OCI-LY3 (cell line): ENCODE results near the gene C12orf43.

Experiments used
- H2AFZ ChIP-seq: fragments of 200-600, 300-600 bp; shearing (Covaris generic); 2 replicates; pipeline ENCODE4 v1.6.0; 2014; ENCODE audit warnings: antibody characterized with exemption, low read depth, low read length
- H3K27ac ChIP-seq: fragments of 200-600, 300-600 bp; sonication (generic); 2 replicates; pipeline ENCODE4 v1.5.1; 2014; ENCODE audit warnings: mild to moderate bottlenecking, low read length, moderate library complexity, mixed read lengths
- H3K27me3 ChIP-seq: fragments of 200-600, 300-600 bp; sonication (generic); 2 replicates; pipeline ENCODE4 v1.6.1; 2014; ENCODE audit warnings: low read depth, low read length, mixed read lengths
- H3K36me3 ChIP-seq: fragments of 200-600, 300-600 bp; sonication (generic); replicated peaks from 2 replicates; pipeline ENCODE3; 2014; ENCODE audit warnings: low read depth, low read length, mixed read lengths
- H3K4me1 ChIP-seq: fragments of 300-600, 200-600 bp; sonication (generic); 2 replicates; pipeline ENCODE4 v1.6.1; 2014; ENCODE audit warnings: low read length, mixed read lengths
- H3K4me2 ChIP-seq: fragments of 200-600, 300-600 bp; sonication (generic); 2 replicates; pipeline ENCODE4 v1.6.1; 2014; ENCODE audit warnings: low read length, mixed read lengths
- H3K4me3 ChIP-seq: fragments of 300-600, 200-600 bp; sonication (generic); 2 replicates; pipeline ENCODE4 v1.5.1; 2014; ENCODE audit warnings: antibody characterized with exemption, mild to moderate bottlenecking, low read length, moderate library complexity
- H3K79me2 ChIP-seq: fragments of 300-600, 200-600 bp; shearing (Covaris generic); 2 replicates; pipeline ENCODE4 v1.6.1; 2014; ENCODE audit warnings: mild to moderate bottlenecking, low read length, mixed read lengths
- H3K9ac ChIP-seq: fragments of 300-600, 200-600 bp; shearing (Covaris generic); 2 replicates; pipeline ENCODE4 v1.6.0; 2014; ENCODE audit warnings: mild to moderate bottlenecking, low read length, moderate library complexity
- H3K9me3 ChIP-seq: fragments of 200-600, 300-600 bp; shearing (Covaris generic); 2 replicates; pipeline ENCODE4 v1.6.1; 2014; ENCODE audit warnings: low read length, mixed read lengths; ENCODE audit not compliant: insufficient read depth
- H4K20me1 ChIP-seq: fragments of 200-600, 300-600 bp; sonication (generic); 2 replicates; pipeline ENCODE4 v1.6.1; 2016; ENCODE audit warnings: low read length, mixed read lengths; ENCODE audit not compliant: insufficient read depth
- CTCF ChIP-seq: fragments of 200-600, 300-600 bp; sonication (generic); IDR thresholded peaks from 2 replicates; pipeline ENCODE4 v1.5.1; 2014; ENCODE audit warnings: antibody characterized with exemption, low read length, low read depth
- EZH2phosphoT487 ChIP-seq: fragments of 200-600 bp; shearing (Covaris generic); IDR thresholded peaks from 2 replicates; pipeline ENCODE4 v1.6.1; 2018; ENCODE audit warnings: antibody characterized with exemption, mixed run types, low read depth

C12orf43 gene

GRCh38 chr12:120978296-120979219 is 37.7 kb downstream of the C12orf43 start, which contains the start of gene HNF1A:
Gene HNF1A, plus strand, starts transcription at chr12:120978543. Its CDS starts 226 bp downstream, at chr12:120978769.
- TF ChIP-seq CTCF, result no peak
- TF ChIP-seq EZH2phosphoT487, result no peak
- H3K27ac ChIP-seq, result no peak within 1 kb of the TSS
- H2AFZ ChIP-seq, result no peak within 1 kb of the TSS
- no peaks in the 10 kb centered on the region for H4K20me1 ChIP-seq
- no peak within 1 kb of the TSS for H3K4me2 ChIP-seq
- H3K9me3 ChIP-seq, result no peaks in the 10 kb centered on the region
- no peaks in the 10 kb centered on the region for H3K36me3 ChIP-seq
- no peaks in the 10 kb centered on the region for H3K79me2 ChIP-seq
- H3K27me3 ChIP-seq, result no peaks in the 10 kb centered on the region
- H3K4me3 ChIP-seq, result no peak within 1 kb of the TSS
- no peak within 1 kb of the TSS for H3K9ac ChIP-seq
- no peaks in the 10 kb centered on the region for H3K4me1 ChIP-seq

GRCh38 chr12:120977531-120978295 is 38.6 kb downstream of the C12orf43 start:
- Histone ChIP-seq H3K4me1 (no peaks in the 10 kb centered on the region), H3K4me2 (no peak overlapping the region), H3K27ac (no peak overlapping the region), H3K9ac (no peak overlapping the region), H3K27me3 (no peaks in the 10 kb centered on the region), H3K79me2 (no peaks in the 10 kb centered on the region), H2AFZ (no peak overlapping the region), H3K4me3 (no peak overlapping the region), H3K9me3 (no peaks in the 10 kb centered on the region), H3K36me3 (no peaks in the 10 kb centered on the region), H4K20me1 (no peaks in the 10 kb centered on the region)
- TF ChIP-seq EZH2phosphoT487 (no peak), CTCF (no peak)

- Histone ChIP-seq H3K9me3 (no peaks in the 10 kb centered on the region), H3K4me3 (no peak overlapping the region), H3K4me1 (peaks cover 20% of the 10 kb centered on the region), H4K20me1 (no peaks in the 10 kb centered on the region), H3K27ac (no peak overlapping the region), H3K9ac (no peak overlapping the region), H3K4me2 (no peak overlapping the region), H3K36me3 (no peaks in the 10 kb centered on the region), H3K27me3 (no peaks in the 10 kb centered on the region), H2AFZ (peak overlapping the region; percentile 54; the same call in 1 of the 2 replicates), H3K79me2 (no peaks in the 10 kb centered on the region)
- TF ChIP-seq CTCF (no peak), EZH2phosphoT487 (no peak)
Measured at GRCh38 chr12:120972870-120973543, 43.3 kb downstream of the C12orf43 start.
